Measurements from ENCODE around the gene CLEC7A.

GRCh38 chr12:10113075-10113474 lies 16.9 kb downstream of the CLEC7A start:
- TF ChIP-seq BHLHE40 (IDR thresholded peaks at IDR 0.05; ENCODE audit: low read depth, low read length) (no peak), REST (IDR thresholded peaks at IDR 0.05) (no peak), CTCF (IDR thresholded peaks at IDR 0.05) (no peak)
